Measurements from ENCODE around the gene DLEC1.
"Not testable (repeated sequence)": the region's sequence is repeated elsewhere in the genome, so short reads cannot be mapped to it uniquely, and the experiment has no call there.

Gene DLEC1

GRCh38 chr3:38158472-38158871, 119.5 kb downstream of the DLEC1 start:
- TF ChIP-seq, protein P1, sequence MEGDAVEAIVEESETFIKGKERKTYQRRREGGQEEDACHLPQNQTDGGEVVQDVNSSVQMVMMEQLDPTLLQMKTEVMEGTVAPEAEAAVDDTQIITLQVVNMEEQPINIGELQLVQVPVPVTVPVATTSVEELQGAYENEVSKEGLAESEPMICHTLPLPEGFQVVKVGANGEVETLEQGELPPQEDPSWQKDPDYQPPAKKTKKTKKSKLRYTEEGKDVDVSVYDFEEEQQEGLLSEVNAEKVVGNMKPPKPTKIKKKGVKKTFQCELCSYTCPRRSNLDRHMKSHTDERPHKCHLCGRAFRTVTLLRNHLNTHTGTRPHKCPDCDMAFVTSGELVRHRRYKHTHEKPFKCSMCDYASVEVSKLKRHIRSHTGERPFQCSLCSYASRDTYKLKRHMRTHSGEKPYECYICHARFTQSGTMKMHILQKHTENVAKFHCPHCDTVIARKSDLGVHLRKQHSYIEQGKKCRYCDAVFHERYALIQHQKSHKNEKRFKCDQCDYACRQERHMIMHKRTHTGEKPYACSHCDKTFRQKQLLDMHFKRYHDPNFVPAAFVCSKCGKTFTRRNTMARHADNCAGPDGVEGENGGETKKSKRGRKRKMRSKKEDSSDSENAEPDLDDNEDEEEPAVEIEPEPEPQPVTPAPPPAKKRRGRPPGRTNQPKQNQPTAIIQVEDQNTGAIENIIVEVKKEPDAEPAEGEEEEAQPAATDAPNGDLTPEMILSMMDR (conservative IDR thresholded peaks at IDR 0.05; ENCODE audit: low read depth), result no peak
- ChIA-PET POLR2A (ENCODE audit: low non-redundant PET) (interaction anchor here (0.5 kb wide), 1 partner anchor 22 kb away, joined by 3 read pairs; no protein-coding TSS in a partner anchor), CTCF (no interaction called here)
- no peak overlapping the region for H3K27ac ChIP-seq
- no peak for DNase-seq (ENCODE audit: low spot score)

GRCh38 chr3:38160704-38161103, 121.7 kb downstream of the DLEC1 start:
- CTCF ChIA-PET; POLR2A ChIA-PET (ENCODE audit: low non-redundant PET): not testable (repeated sequence)

DNA sequence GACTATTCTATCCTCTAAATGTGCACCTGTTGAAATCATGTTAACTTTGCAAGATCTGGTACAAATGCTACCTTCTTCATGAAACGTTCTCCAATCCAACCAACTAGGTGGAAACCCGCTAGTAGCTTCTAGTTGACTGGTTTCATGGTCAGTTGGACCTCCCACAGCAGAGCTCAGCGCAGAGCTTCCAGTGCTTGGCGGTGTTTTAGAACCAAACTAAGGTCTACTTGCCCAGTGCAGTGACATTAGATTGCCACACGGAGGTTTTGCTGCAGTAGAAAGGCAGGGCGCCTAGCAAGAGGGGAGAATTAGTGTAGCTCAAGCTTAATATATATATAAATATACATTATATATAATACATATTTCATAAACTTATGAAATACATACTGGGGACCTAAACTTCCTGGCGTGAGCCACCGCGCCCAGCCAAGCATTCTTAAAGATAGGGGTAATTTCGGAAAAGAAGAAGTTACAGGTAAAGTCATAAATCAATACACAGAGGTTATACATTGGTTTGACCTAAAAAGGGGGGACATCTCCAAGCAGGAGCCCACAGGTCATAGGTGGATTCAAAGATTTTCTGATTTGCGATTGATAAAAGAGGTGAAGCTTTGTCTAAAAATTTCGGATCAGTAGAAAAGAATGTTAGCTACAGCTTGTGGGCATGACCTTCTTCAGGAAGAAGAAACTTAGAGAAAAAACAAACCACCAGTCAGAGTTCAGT, 124.3 kb downstream of the DLEC1 start:
- no peak for DNase-seq (ENCODE audit: low spot score)
- ChIA-PET CTCF (interaction anchor here (0.7 kb wide), 1 partner anchor 9 kb away, joined by 4 read pairs; no protein-coding TSS in a partner anchor), POLR2A (ENCODE audit: low non-redundant PET) (no interaction called here)
- TF ChIP-seq, protein P1 (conservative IDR thresholded peaks at IDR 0.05; ENCODE audit: low read depth), result no peak
- H3K27ac ChIP-seq, result no peak overlapping the region

More at GRCh38 chr3:38160704-38161103, 121.7 kb downstream of the DLEC1 start:
- DNase-seq (ENCODE audit: low spot score); H3K27ac ChIP-seq: not testable (repeated sequence)

DNA sequence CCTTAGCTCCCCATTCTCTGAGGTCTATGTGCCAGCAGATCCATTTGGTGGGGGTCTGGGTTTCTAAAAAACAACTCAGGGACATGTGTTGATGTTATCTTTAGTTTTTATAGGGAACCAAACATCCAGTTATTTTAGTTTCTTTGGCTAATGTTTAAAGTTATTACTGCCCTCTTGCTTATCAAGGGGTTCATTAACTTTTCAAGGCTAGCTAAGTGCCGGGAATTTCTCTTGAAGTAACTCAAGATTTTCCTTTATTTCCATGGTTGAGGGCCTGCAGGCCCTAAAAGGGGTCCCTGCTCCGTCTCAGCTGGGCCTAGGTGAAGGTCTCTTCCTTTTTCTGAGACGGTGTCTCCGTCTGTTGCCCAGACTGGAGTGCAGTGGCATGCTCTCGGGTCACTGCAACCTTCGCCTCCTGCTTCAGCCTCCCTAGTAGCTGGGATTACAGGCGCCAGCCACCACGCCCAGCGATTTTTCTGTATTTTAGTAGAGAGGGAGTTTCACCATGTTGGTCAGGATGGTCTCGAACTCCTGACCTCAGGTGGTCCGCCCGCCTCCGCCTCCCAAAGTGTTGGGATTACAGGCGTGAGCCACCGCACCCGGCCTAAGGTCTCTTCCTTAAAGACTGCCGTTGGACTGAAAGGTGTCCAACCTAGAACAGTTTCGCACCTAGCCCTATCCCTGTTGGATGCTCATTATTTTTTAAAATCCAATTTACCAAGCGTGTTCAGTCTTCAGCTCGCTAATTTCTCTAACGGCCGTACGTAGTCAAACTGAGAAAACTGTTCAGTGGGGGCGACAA, 125.0 kb downstream of the DLEC1 start:
- H3K27ac ChIP-seq, result peak overlapping the region; percentile 95
- POLR2A ChIA-PET (ENCODE audit: low non-redundant PET), result interaction anchor here (0.6 to 1.1 kb wide), 2 partner anchors 22 to 27 kb away, joined by 4 to 6 read pairs; partner anchors contain the start of gene ACAA1
- no peak for DNase-seq (ENCODE audit: low spot score)
- CTCF ChIA-PET, result interaction anchor here (0.7 kb wide), 1 partner anchor 8 kb away, joined by 4 read pairs; no protein-coding TSS in a partner anchor
- TF ChIP-seq, protein P1 (conservative IDR thresholded peaks at IDR 0.05; ENCODE audit: low read depth), result no peak

DNA sequence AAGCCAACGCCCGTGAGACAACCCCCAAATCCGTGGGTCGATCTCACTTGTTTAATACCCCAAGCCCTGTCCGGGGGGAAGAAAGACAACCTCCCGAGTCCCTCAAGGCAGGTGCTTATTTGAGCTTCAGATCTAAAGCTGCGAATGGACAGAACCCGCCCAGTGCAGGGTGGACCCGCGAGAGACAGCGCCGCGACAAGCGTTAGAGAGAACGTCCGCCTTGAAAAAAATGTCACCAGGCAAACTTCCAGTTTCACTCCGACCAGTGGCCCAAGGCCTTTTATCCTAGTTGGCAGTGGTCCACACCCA, 125.6 kb downstream of the DLEC1 start:
- CTCF ChIA-PET, result no interaction called here
- peak overlapping the region; percentile 95 for H3K27ac ChIP-seq
- TF ChIP-seq, protein P1 (conservative IDR thresholded peaks at IDR 0.05; ENCODE audit: low read depth), result no peak
- DNase-seq (ENCODE audit: low spot score), result no peak
- POLR2A ChIA-PET (ENCODE audit: low non-redundant PET), result interaction anchor here (0.6 to 1.1 kb wide), 2 partner anchors 21 to 28 kb away, joined by 4 to 6 read pairs; partner anchors contain the start of gene ACAA1

- POLR2A ChIA-PET (ENCODE audit: low non-redundant PET), result interaction anchor here (0.6 to 1.1 kb wide), 4 partner anchors 10 to 135 kb away, joined by 3 to 6 read pairs (median 4); partner anchors contain the start of gene ACAA1
- CTCF ChIA-PET, result interaction anchor here (0.6 kb wide), 1 partner anchor 252 kb away, joined by 5 read pairs; no protein-coding TSS in a partner anchor
- TF ChIP-seq, protein P1 (conservative IDR thresholded peaks at IDR 0.05; ENCODE audit: low read depth), result no peak
- H3K27ac ChIP-seq, result peak within 1 kb of the TSS; percentile 95
- DNase-seq (ENCODE audit: low spot score), result peak; percentile 94
These were observed 126.1 kb downstream of the DLEC1 start, which contains the start of gene OXSR1 for GRCh38 chr3:38164952-38165721. Gene OXSR1, plus strand, starts transcription at chr3:38165537. Its CDS starts 340 bp downstream, at chr3:38165877.

Measured in RWPE1 (cell line).